ENCODE measurements around the gene DDX31.
"Not testable (repeated sequence)": the region's sequence is repeated elsewhere in the genome, so short reads cannot be mapped to it uniquely, and the experiment has no call there.

DDX31 gene

GRCh38 chr9:132575811-132576210 is 94.0 kb downstream of the DDX31 start:
- DNase-seq: no peak

GRCh38 chr9:132575005-132575609 is 94.7 kb downstream of the DDX31 start:
- peak; percentile 66 to 72 for DNase-seq

GRCh38 chr9:132572921-132573320 is 96.9 kb downstream of the DDX31 start:
- DNase-seq: no peak

GRCh38 chr9:132571806-132572600 is 97.8 kb downstream of the DDX31 start:
- DNase-seq: no peak

GRCh38 chr9:132568787-132569186 is 101.0 kb downstream of the DDX31 start:
- not testable (repeated sequence) for DNase-seq

- DNase-seq: no peak
These were observed 105.3 kb downstream of the DDX31 start for GRCh38 chr9:132564526-132564925.

- DNase-seq: no peak
These were observed 107.5 kb downstream of the DDX31 start for GRCh38 chr9:132562306-132562573.

- DNase-seq: no peak
These were observed 109.1 kb downstream of the DDX31 start for GRCh38 chr9:132560616-132561202.

GRCh38 chr9:132559711-132560110 is 110.1 kb downstream of the DDX31 start:
- no peak for DNase-seq

- DNase-seq: no peak
These were observed 112.6 kb downstream of the DDX31 start for GRCh38 chr9:132557159-132557558.

- DNase-seq: no peak
These were observed 113.1 kb downstream of the DDX31 start for GRCh38 chr9:132556714-132557113.

- DNase-seq: no peak
These were observed 113.5 kb downstream of the DDX31 start for GRCh38 chr9:132556235-132556634.

GRCh38 chr9:132555528-132555927 is 114.3 kb downstream of the DDX31 start:
- DNase-seq: no peak

- DNase-seq: no peak
These were observed 115.0 kb downstream of the DDX31 start for GRCh38 chr9:132554755-132555154.

GRCh38 chr9:132552041-132552440 is 117.7 kb downstream of the DDX31 start:
- DNase-seq: no peak

- no peak for DNase-seq
These were observed 118.2 kb downstream of the DDX31 start for GRCh38 chr9:132551556-132551955.

GRCh38 chr9:132548751-132549640 is 120.8 kb downstream of the DDX31 start:
- no peak for DNase-seq

GRCh38 chr9:132547976-132548730 is 121.6 kb downstream of the DDX31 start:
- DNase-seq: no peak

- DNase-seq: no peak
These were observed 122.3 kb downstream of the DDX31 start for GRCh38 chr9:132547436-132547835.

GRCh38 chr9:132547052-132547431 is 122.7 kb downstream of the DDX31 start:
- DNase-seq: no peak

- no peak for DNase-seq
These were observed 123.4 kb downstream of the DDX31 start for GRCh38 chr9:132546148-132547051.

GRCh38 chr9:132545578-132545977 is 124.2 kb downstream of the DDX31 start:
- no peak for DNase-seq

Data from activated CD4-positive, alpha-beta T cell treated with anti-CD3 and anti-CD28 coated beads, Interleukin-2, amount 50 U/mL, for 48 hours (primary cell).